Heart left ventricle (tissue), 13 donors: Measurements from ENCODE around the gene PTPRD.

Experiments used
- CTCF ChIP-seq, 12 donors: fragments of 200-600 bp; sonication (generic) in 4 of 12; IDR thresholded peaks; one replicate each; pipeline versions ENCODE4 v1.5.0 to v1.8.0; 2018 to 2022; ENCODE audit warnings: antibody characterized with exemption in 12 of 12, mild to moderate bottlenecking in 5 of 12
- POLR2A ChIP-seq, 2 donors: fragments of 450-650 bp; IDR thresholded peaks; one replicate each; pipeline ENCODE4 v1.6.1; 2017; ENCODE audit warnings: antibody characterized with exemption in 2 of 2, mild to moderate bottlenecking in 2 of 2, moderate library complexity in 2 of 2
- donor health status: ischemic (EF 13 %, LVEDD 7.1; RV severe dilation, severe dysfunction).
- donor health status: DM: no; HTN: yes; CAD: no.
- donor health status: DM: no; HTN: no; CAD: no.
- donor health status: ischemic (EF 25% LVEDD 6.9; RV normal size, moderate dysfunction).
- donor health status: ischemic (EF 25% LVEDD 5.7; RV mildly dilated, moderate dysfunction).
- donor health status: ischemic (EF 35%, LVEDD 5.7; RV mildly dilated, moderate dysfunction).
- donor health status: nonischemic (EF 11% LVEDD 7.7; RV severe dilation, severe dysfunction).
- donor health status: DM: yes; HTN: yes; CAD: no.
- donor health status: PGD.
- donor health status: ischemic (EF 29% LVEDD 5.4; RV normal size, mild dysfunction).
- donor health status: nonischemic (EF 23%, LVEDD 6.1; RV moderate dilation, normal function).

DNA sequence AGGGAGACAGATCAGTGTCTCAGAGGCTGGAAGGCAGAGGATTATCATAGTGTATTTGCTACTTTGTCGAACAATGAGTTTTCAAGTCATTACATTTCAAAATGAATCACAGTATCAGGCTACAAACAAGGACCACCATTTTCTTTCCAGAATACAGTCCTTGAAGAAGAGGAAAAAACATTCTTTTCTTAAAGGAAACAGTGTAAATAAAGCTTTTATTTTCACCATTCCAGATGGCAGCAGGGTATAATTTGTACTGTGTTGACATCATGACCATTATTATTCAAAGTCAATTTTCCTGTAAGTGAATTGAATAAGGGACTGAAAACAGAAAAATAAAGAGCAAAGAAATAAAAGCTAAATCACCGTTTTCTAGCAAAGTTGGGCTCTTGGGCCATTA lies 2076.0 kb downstream of the PTPRD start:
- TF ChIP-seq CTCF (IDR thresholded peaks at IDR 0.05) (no peak), POLR2A (IDR thresholded peaks at IDR 0.05) (no peak)
